ENCODE results near the gene TINAGL1. TPM values are rescaled to one million over a fixed set of nuclear protein-coding genes. Genes with fewer than 3 reads are reported as not detected.

TINAGL1 gene
- total and polyA plus RNA-seq, 10 of the 15 experiments (the other 5 are each of a cell fraction or from before 2014, with no cell fraction given) = 0.20 to 0.49 (median 0.23) TPM; not detected in 7

Other genes with a start within 250 kb of the TINAGL1 start
- gene FABP3, start 203.4 kb upstream of the TINAGL1 start, total RNA-seq (2014; rRNA removed) = 0.33 and 0.62 TPM in 2 replicates
- gene FABP3, start 203.4 kb upstream of the TINAGL1 start, total RNA-seq (2014; rRNA removed; fragmentation: Illumina TruSeq; extraction: Trizol) = 0.36 and 0.64 TPM in 2 replicates
- 0.43 TPM in 1 of 2 replicates, not detected in the other for gene FABP3, start 203.4 kb upstream of the TINAGL1 start, total RNA-seq (2021)
- 0.39 and 0.43 TPM in 2 replicates for gene FABP3, start 203.4 kb upstream of the TINAGL1 start, polyA plus RNA-seq (2011; rRNA removed)
- gene FABP3, start 203.4 kb upstream of the TINAGL1 start, polyA plus RNA-seq (2014; fragmentation: Illumina TruSeq; extraction: Trizol) = 0.44 and 0.82 TPM in 2 replicates
- 1 to 10 TPM in 1 of 2 experiments, under 1 TPM in 1; 0.72 to 1.2 TPM for gene FABP3, start 203.4 kb upstream of the TINAGL1 start, polyA plus RNA-seq (2014; fragmentation: Nextera tagmentation; extraction: Ambion mirVana)
- gene FABP3, start 203.4 kb upstream of the TINAGL1 start, polyA plus RNA-seq (2014; rRNA removed) = 0.59 and 1.1 TPM in 2 replicates
- gene FABP3, start 203.4 kb upstream of the TINAGL1 start, polyA plus RNA-seq (2016; fragmentation: Nextera tagmentation; extraction: Ambion mirVana) = 1 to 10 TPM in 1 of 2 experiments, not detected in 1; 1.1 TPM
- 0.11 and 0.45 TPM in 2 replicates for gene SERINC2, start 163.3 kb upstream of the TINAGL1 start, total RNA-seq (2014; rRNA removed)
- gene SERINC2, start 163.3 kb upstream of the TINAGL1 start, total RNA-seq (2014; rRNA removed; fragmentation: Illumina TruSeq; extraction: Trizol) = 0.22 and 0.28 TPM in 2 replicates
- 0.54 and 0.82 TPM in 2 replicates for gene SERINC2, start 163.3 kb upstream of the TINAGL1 start, total RNA-seq (2021)
- 2.5 and 9.4 TPM in 2 replicates for gene SERINC2, start 163.3 kb upstream of the TINAGL1 start, polyA plus RNA-seq (2011; rRNA removed)
- 0.32 TPM in 1 of 2 replicates, not detected in the other for gene SERINC2, start 163.3 kb upstream of the TINAGL1 start, polyA plus RNA-seq (2014; fragmentation: Illumina TruSeq; extraction: Trizol)
- under 1 TPM; 0.02 to 0.05 TPM for gene SERINC2, start 163.3 kb upstream of the TINAGL1 start, polyA plus RNA-seq (2014; fragmentation: Nextera tagmentation; extraction: Ambion mirVana)
- gene SERINC2, start 163.3 kb upstream of the TINAGL1 start, polyA plus RNA-seq (2014; rRNA removed) = 0.72 and 1.0 TPM in 2 replicates
- under 1 TPM; 0.72 to 0.88 TPM for gene SERINC2, start 163.3 kb upstream of the TINAGL1 start, polyA plus RNA-seq (2016; fragmentation: Nextera tagmentation; extraction: Ambion mirVana)
- gene HCRTR1, start 41.2 kb downstream of the TINAGL1 start, total RNA-seq (2014; rRNA removed) = 0.11 TPM in 1 of 2 replicates, not detected in the other
- not detected in 2 replicates for gene HCRTR1, start 41.2 kb downstream of the TINAGL1 start, total RNA-seq (2014; rRNA removed; fragmentation: Illumina TruSeq; extraction: Trizol)
- not detected in 2 replicates for gene HCRTR1, start 41.2 kb downstream of the TINAGL1 start, total RNA-seq (2021)
- not detected in 2 replicates for gene HCRTR1, start 41.2 kb downstream of the TINAGL1 start, polyA plus RNA-seq (2011; rRNA removed)
- gene HCRTR1, start 41.2 kb downstream of the TINAGL1 start, polyA plus RNA-seq (2014; fragmentation: Illumina TruSeq; extraction: Trizol) = not detected in 2 replicates
- gene HCRTR1, start 41.2 kb downstream of the TINAGL1 start, polyA plus RNA-seq (2014; fragmentation: Nextera tagmentation; extraction: Ambion mirVana) = not detected
- gene HCRTR1, start 41.2 kb downstream of the TINAGL1 start, polyA plus RNA-seq (2014; rRNA removed) = not detected in 2 replicates
- not detected for gene HCRTR1, start 41.2 kb downstream of the TINAGL1 start, polyA plus RNA-seq (2016; fragmentation: Nextera tagmentation; extraction: Ambion mirVana)
- gene PEF1, start 68.4 kb downstream of the TINAGL1 start, total RNA-seq (2014; rRNA removed) = 92.9 and 107 TPM in 2 replicates
- gene PEF1, start 68.4 kb downstream of the TINAGL1 start, total RNA-seq (2014; rRNA removed; fragmentation: Illumina TruSeq; extraction: Trizol) = 46.3 and 46.4 TPM in 2 replicates
- 59.5 and 60.1 TPM in 2 replicates for gene PEF1, start 68.4 kb downstream of the TINAGL1 start, total RNA-seq (2021)
- gene PEF1, start 68.4 kb downstream of the TINAGL1 start, polyA plus RNA-seq (2011; rRNA removed) = 61.3 and 100 TPM in 2 replicates
- gene PEF1, start 68.4 kb downstream of the TINAGL1 start, polyA plus RNA-seq (2014; fragmentation: Illumina TruSeq; extraction: Trizol) = 50.3 and 80.4 TPM in 2 replicates
- gene PEF1, start 68.4 kb downstream of the TINAGL1 start, polyA plus RNA-seq (2014; fragmentation: Nextera tagmentation; extraction: Ambion mirVana) = 10 to 100 TPM; 27.1 to 40.4 TPM
- gene PEF1, start 68.4 kb downstream of the TINAGL1 start, polyA plus RNA-seq (2014; rRNA removed) = 92.2 and 95.5 TPM in 2 replicates
- gene PEF1, start 68.4 kb downstream of the TINAGL1 start, polyA plus RNA-seq (2016; fragmentation: Nextera tagmentation; extraction: Ambion mirVana) = 10 to 100 TPM; 77.5 to 86.6 TPM
- 0.60 and 0.79 TPM in 2 replicates for gene COL16A1, start 127.5 kb downstream of the TINAGL1 start, total RNA-seq (2014; rRNA removed)
- gene COL16A1, start 127.5 kb downstream of the TINAGL1 start, total RNA-seq (2014; rRNA removed; fragmentation: Illumina TruSeq; extraction: Trizol) = 0.63 and 0.92 TPM in 2 replicates
- 3.7 and 3.9 TPM in 2 replicates for gene COL16A1, start 127.5 kb downstream of the TINAGL1 start, total RNA-seq (2021)
- gene COL16A1, start 127.5 kb downstream of the TINAGL1 start, polyA plus RNA-seq (2011; rRNA removed) = 2.0 and 3.1 TPM in 2 replicates
- 0.40 and 0.65 TPM in 2 replicates for gene COL16A1, start 127.5 kb downstream of the TINAGL1 start, polyA plus RNA-seq (2014; fragmentation: Illumina TruSeq; extraction: Trizol)
- gene COL16A1, start 127.5 kb downstream of the TINAGL1 start, polyA plus RNA-seq (2014; fragmentation: Nextera tagmentation; extraction: Ambion mirVana) = under 1 TPM; 0.02 to 0.04 TPM
- 1.5 and 1.6 TPM in 2 replicates for gene COL16A1, start 127.5 kb downstream of the TINAGL1 start, polyA plus RNA-seq (2014; rRNA removed)
- gene COL16A1, start 127.5 kb downstream of the TINAGL1 start, polyA plus RNA-seq (2016; fragmentation: Nextera tagmentation; extraction: Ambion mirVana) = under 1 TPM; 0.14 to 0.56 TPM
- 0.11 TPM in 2 replicates for gene ADGRB2, start 187.8 kb downstream of the TINAGL1 start, total RNA-seq (2014; rRNA removed)
- gene ADGRB2, start 187.8 kb downstream of the TINAGL1 start, total RNA-seq (2014; rRNA removed; fragmentation: Illumina TruSeq; extraction: Trizol) = 0.18 TPM in 1 of 2 replicates, not detected in the other
- 0.27 and 0.33 TPM in 2 replicates for gene ADGRB2, start 187.8 kb downstream of the TINAGL1 start, total RNA-seq (2021)
- gene ADGRB2, start 187.8 kb downstream of the TINAGL1 start, polyA plus RNA-seq (2011; rRNA removed) = 0.13 and 0.20 TPM in 2 replicates
- gene ADGRB2, start 187.8 kb downstream of the TINAGL1 start, polyA plus RNA-seq (2014; fragmentation: Illumina TruSeq; extraction: Trizol) = not detected in 2 replicates
- gene ADGRB2, start 187.8 kb downstream of the TINAGL1 start, polyA plus RNA-seq (2014; fragmentation: Nextera tagmentation; extraction: Ambion mirVana) = not detected
- 0.06 and 0.18 TPM in 2 replicates for gene ADGRB2, start 187.8 kb downstream of the TINAGL1 start, polyA plus RNA-seq (2014; rRNA removed)
- gene ADGRB2, start 187.8 kb downstream of the TINAGL1 start, polyA plus RNA-seq (2016; fragmentation: Nextera tagmentation; extraction: Ambion mirVana) = under 1 TPM in 1 of 2 experiments, not detected in 1; 0.11 TPM
- 0.11 and 0.16 TPM in 2 replicates for gene SPOCD1, start 239.5 kb downstream of the TINAGL1 start, total RNA-seq (2014; rRNA removed)
- 0.13 and 0.23 TPM in 2 replicates for gene SPOCD1, start 239.5 kb downstream of the TINAGL1 start, total RNA-seq (2014; rRNA removed; fragmentation: Illumina TruSeq; extraction: Trizol)
- 0.23 and 0.56 TPM in 2 replicates for gene SPOCD1, start 239.5 kb downstream of the TINAGL1 start, total RNA-seq (2021)
- gene SPOCD1, start 239.5 kb downstream of the TINAGL1 start, polyA plus RNA-seq (2011; rRNA removed) = not detected in 2 replicates
- gene SPOCD1, start 239.5 kb downstream of the TINAGL1 start, polyA plus RNA-seq (2014; fragmentation: Illumina TruSeq; extraction: Trizol) = 0.13 TPM in 1 of 2 replicates, not detected in the other
- under 1 TPM in 1 of 2 experiments, not detected in 1; 0.02 TPM for gene SPOCD1, start 239.5 kb downstream of the TINAGL1 start, polyA plus RNA-seq (2014; fragmentation: Nextera tagmentation; extraction: Ambion mirVana)
- gene SPOCD1, start 239.5 kb downstream of the TINAGL1 start, polyA plus RNA-seq (2014; rRNA removed) = 0.34 and 0.65 TPM in 2 replicates
- gene SPOCD1, start 239.5 kb downstream of the TINAGL1 start, polyA plus RNA-seq (2016; fragmentation: Nextera tagmentation; extraction: Ambion mirVana) = not detected

Data from GM12878 (cell line).